Measurements from ENCODE around the gene CETN1.

The CETN1 gene

GRCh38 chr18:615092-615521, 34.9 kb downstream of the CETN1 start:
- TF ChIP-seq GABPA (IDR thresholded peaks at IDR 0.05; ENCODE audit: low read depth) = no peak
- no peak for TF ChIP-seq REST (IDR thresholded peaks at IDR 0.05; ENCODE audit: insufficient replicate concordance, low read depth)
- TF ChIP-seq SPI1 (IDR thresholded peaks at IDR 0.05; ENCODE audit: borderline replicate concordance, low read depth) = no peak
- TF ChIP-seq, protein P1, sequence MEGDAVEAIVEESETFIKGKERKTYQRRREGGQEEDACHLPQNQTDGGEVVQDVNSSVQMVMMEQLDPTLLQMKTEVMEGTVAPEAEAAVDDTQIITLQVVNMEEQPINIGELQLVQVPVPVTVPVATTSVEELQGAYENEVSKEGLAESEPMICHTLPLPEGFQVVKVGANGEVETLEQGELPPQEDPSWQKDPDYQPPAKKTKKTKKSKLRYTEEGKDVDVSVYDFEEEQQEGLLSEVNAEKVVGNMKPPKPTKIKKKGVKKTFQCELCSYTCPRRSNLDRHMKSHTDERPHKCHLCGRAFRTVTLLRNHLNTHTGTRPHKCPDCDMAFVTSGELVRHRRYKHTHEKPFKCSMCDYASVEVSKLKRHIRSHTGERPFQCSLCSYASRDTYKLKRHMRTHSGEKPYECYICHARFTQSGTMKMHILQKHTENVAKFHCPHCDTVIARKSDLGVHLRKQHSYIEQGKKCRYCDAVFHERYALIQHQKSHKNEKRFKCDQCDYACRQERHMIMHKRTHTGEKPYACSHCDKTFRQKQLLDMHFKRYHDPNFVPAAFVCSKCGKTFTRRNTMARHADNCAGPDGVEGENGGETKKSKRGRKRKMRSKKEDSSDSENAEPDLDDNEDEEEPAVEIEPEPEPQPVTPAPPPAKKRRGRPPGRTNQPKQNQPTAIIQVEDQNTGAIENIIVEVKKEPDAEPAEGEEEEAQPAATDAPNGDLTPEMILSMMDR (IDR thresholded peaks at IDR 0.05; ENCODE audit: insufficient read depth, low read length) = no peak
- no peak for TF ChIP-seq POLR2AphosphoS5 (IDR thresholded peaks at IDR 0.05; ENCODE audit: low read depth)
- Histone ChIP-seq H3K27ac (replicated peaks) (no peak overlapping the region), H3K4me3 (replicated peaks; ENCODE audit: insufficient read depth, low read length) (no peak overlapping the region), H3K27me3 (ENCODE audit: insufficient read depth, poor library complexity, severe bottlenecking) (no peaks in the 10 kb centered on the region)
- peak in 1 of 2 experiments; percentile 67 for DNase-seq (ENCODE audit: low read depth in 1 of 2, low spot score in 1 of 2)

DNA sequence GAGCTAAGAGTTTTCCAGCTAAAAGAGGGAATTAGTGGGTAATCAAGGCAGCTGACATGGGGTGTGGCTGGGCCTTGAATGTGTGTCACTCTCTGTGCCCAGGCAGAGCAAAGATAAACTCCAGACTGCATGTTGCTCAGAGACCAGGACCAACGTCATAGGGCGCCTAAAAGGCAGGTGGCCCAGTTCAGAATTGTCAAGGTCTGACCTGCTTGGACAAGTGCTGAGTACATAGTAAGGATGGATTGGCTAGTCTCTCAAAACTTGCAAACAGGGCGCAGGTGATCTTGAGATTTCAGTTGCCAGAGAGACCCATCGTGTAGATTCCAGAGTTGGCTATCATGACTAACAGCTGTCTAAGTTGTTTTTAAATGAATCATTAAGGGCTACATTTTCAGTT, 35.6 kb downstream of the CETN1 start:
- no peaks in the 10 kb centered on the region for H3K27me3 ChIP-seq (ENCODE audit: insufficient read depth, poor library complexity, severe bottlenecking)
- TF ChIP-seq GABPA (IDR thresholded peaks at IDR 0.05; ENCODE audit: low read depth) (no peak), REST (IDR thresholded peaks at IDR 0.05; ENCODE audit: insufficient replicate concordance, low read depth) (no peak), POLR2AphosphoS5 (IDR thresholded peaks at IDR 0.05; ENCODE audit: low read depth) (no peak), SPI1 (IDR thresholded peaks at IDR 0.05; ENCODE audit: borderline replicate concordance, low read depth) (no peak)
- TF ChIP-seq, protein P1 (IDR thresholded peaks at IDR 0.05; ENCODE audit: insufficient read depth, low read length) = no peak
- DNase-seq (ENCODE audit: low read depth in 1 of 2, low spot score in 1 of 2) = no peak
- no peak overlapping the region for H3K27ac ChIP-seq (replicated peaks)
- H3K4me3 ChIP-seq (replicated peaks; ENCODE audit: insufficient read depth, low read length) = no peak overlapping the region

- H3K27ac ChIP-seq (replicated peaks) = no peak overlapping the region
These were observed 36.3 kb downstream of the CETN1 start for GRCh38 chr18:616380-616995.

More at GRCh38 chr18:616380-616995, 36.3 kb downstream of the CETN1 start:
- Histone ChIP-seq H3K27me3 (ENCODE audit: insufficient read depth, poor library complexity, severe bottlenecking) (peaks cover under 1% of the 10 kb centered on the region), H3K4me3 (replicated peaks; ENCODE audit: insufficient read depth, low read length) (no peak overlapping the region)
- peak; percentile 22 to 37 for DNase-seq (ENCODE audit: low read depth in 1 of 2, low spot score in 1 of 2)
- TF ChIP-seq, protein P1 (IDR thresholded peaks at IDR 0.05; ENCODE audit: insufficient read depth, low read length) = peak; percentile 35
- TF ChIP-seq GABPA (IDR thresholded peaks at IDR 0.05; ENCODE audit: low read depth) = no peak
